ENCODE measurements around the gene TSPAN16. TPM values are rescaled to one million over a fixed set of nuclear protein-coding genes. Genes with fewer than 3 reads are reported as not detected.
A peak's percentile ranks its signal among the peaks of the same experiment; 100 is the strongest.

The TSPAN16 gene
- total and polyA plus RNA-seq, 2 of the 13 experiments (the other 11 are each of a cell fraction or from before 2014, with no cell fraction given) = not detected

DNA sequence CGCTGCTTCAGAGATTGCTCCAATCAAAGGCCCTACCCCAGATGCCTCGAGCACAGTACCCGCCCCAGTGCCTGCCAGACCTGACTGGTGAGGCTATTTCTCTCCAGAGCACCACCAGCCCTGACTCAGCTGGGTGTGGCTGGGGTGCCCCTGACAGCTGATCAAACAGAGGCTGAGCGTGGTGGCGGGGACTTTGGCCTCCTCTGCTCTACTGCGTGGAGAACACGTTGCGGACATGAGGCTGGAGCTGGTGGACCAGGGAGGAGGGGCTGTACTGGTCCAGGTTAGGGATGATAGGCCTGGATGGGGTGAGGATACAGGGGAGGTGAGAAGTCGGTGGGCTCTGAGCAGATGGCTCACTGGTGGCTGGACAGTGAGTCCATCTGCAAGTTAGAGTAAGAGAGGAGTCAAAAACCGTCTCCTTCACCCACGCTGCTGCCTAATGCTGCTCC is 30.1 kb upstream of the TSPAN16 start (continued):
- TF ChIP-seq, protein P1, sequence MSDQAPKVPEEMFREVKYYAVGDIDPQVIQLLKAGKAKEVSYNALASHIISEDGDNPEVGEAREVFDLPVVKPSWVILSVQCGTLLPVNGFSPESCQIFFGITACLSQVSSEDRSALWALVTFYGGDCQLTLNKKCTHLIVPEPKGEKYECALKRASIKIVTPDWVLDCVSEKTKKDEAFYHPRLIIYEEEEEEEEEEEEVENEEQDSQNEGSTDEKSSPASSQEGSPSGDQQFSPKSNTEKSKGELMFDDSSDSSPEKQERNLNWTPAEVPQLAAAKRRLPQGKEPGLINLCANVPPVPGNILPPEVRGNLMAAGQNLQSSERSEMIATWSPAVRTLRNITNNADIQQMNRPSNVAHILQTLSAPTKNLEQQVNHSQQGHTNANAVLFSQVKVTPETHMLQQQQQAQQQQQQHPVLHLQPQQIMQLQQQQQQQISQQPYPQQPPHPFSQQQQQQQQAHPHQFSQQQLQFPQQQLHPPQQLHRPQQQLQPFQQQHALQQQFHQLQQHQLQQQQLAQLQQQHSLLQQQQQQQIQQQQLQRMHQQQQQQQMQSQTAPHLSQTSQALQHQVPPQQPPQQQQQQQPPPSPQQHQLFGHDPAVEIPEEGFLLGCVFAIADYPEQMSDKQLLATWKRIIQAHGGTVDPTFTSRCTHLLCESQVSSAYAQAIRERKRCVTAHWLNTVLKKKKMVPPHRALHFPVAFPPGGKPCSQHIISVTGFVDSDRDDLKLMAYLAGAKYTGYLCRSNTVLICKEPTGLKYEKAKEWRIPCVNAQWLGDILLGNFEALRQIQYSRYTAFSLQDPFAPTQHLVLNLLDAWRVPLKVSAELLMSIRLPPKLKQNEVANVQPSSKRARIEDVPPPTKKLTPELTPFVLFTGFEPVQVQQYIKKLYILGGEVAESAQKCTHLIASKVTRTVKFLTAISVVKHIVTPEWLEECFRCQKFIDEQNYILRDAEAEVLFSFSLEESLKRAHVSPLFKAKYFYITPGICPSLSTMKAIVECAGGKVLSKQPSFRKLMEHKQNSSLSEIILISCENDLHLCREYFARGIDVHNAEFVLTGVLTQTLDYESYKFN (CRISPR knock-in tag; conservative IDR thresholded peaks at IDR 0.05) = peak; percentile 99
- TF ChIP-seq, protein P2, sequence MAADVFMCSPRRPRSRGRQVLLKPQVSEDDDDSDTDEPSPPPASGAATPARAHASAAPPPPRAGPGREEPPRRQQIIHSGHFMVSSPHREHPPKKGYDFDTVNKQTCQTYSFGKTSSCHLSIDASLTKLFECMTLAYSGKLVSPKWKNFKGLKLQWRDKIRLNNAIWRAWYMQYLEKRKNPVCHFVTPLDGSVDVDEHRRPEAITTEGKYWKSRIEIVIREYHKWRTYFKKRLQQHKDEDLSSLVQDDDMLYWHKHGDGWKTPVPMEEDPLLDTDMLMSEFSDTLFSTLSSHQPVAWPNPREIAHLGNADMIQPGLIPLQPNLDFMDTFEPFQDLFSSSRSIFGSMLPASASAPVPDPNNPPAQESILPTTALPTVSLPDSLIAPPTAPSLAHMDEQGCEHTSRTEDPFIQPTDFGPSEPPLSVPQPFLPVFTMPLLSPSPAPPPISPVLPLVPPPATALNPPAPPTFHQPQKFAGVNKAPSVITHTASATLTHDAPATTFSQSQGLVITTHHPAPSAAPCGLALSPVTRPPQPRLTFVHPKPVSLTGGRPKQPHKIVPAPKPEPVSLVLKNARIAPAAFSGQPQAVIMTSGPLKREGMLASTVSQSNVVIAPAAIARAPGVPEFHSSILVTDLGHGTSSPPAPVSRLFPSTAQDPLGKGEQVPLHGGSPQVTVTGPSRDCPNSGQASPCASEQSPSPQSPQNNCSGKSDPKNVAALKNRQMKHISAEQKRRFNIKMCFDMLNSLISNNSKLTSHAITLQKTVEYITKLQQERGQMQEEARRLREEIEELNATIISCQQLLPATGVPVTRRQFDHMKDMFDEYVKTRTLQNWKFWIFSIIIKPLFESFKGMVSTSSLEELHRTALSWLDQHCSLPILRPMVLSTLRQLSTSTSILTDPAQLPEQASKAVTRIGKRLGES (CRISPR knock-in tag; IDR thresholded peaks at IDR 0.05; ENCODE audit: borderline replicate concordance) = peak; percentile 96
- peak; percentile 98 for TF ChIP-seq ZNF772 (CRISPR knock-in tag; IDR thresholded peaks at IDR 0.05)
- TF ChIP-seq MYNN (CRISPR knock-in tag; IDR thresholded peaks at IDR 0.05; ENCODE audit: low read depth) = no peak
- TF ChIP-seq, protein P3, sequence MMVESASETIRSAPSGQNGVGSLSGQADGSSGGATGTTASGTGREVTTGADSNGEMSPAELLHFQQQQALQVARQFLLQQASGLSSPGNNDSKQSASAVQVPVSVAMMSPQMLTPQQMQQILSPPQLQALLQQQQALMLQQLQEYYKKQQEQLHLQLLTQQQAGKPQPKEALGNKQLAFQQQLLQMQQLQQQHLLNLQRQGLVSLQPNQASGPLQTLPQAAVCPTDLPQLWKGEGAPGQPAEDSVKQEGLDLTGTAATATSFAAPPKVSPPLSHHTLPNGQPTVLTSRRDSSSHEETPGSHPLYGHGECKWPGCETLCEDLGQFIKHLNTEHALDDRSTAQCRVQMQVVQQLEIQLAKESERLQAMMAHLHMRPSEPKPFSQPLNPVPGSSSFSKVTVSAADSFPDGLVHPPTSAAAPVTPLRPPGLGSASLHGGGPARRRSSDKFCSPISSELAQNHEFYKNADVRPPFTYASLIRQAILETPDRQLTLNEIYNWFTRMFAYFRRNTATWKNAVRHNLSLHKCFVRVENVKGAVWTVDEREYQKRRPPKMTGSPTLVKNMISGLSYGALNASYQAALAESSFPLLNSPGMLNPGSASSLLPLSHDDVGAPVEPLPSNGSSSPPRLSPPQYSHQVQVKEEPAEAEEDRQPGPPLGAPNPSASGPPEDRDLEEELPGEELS (CRISPR knock-in tag; IDR thresholded peaks at IDR 0.05) = peak; percentile 93
- TF ChIP-seq, protein P4, sequence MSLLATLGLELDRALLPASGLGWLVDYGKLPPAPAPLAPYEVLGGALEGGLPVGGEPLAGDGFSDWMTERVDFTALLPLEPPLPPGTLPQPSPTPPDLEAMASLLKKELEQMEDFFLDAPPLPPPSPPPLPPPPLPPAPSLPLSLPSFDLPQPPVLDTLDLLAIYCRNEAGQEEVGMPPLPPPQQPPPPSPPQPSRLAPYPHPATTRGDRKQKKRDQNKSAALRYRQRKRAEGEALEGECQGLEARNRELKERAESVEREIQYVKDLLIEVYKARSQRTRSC (CRISPR knock-in tag; IDR thresholded peaks at IDR 0.05; ENCODE audit: low read depth) = 0 out of 2 replicates have a peak, but pooled peaks have one; percentile 39
- no peak for TF ChIP-seq SRSF1 (optimal IDR thresholded peaks at IDR 0.05; ENCODE audit: low read depth, low read length)
- peak; percentile 29; the same call in 1 of the 2 replicates for TF ChIP-seq GATA4 (IDR thresholded peaks at IDR 0.05; ENCODE audit: borderline replicate concordance, low read depth)
- TF ChIP-seq, protein P5, sequence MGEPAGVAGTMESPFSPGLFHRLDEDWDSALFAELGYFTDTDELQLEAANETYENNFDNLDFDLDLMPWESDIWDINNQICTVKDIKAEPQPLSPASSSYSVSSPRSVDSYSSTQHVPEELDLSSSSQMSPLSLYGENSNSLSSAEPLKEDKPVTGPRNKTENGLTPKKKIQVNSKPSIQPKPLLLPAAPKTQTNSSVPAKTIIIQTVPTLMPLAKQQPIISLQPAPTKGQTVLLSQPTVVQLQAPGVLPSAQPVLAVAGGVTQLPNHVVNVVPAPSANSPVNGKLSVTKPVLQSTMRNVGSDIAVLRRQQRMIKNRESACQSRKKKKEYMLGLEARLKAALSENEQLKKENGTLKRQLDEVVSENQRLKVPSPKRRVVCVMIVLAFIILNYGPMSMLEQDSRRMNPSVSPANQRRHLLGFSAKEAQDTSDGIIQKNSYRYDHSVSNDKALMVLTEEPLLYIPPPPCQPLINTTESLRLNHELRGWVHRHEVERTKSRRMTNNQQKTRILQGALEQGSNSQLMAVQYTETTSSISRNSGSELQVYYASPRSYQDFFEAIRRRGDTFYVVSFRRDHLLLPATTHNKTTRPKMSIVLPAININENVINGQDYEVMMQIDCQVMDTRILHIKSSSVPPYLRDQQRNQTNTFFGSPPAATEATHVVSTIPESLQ (CRISPR knock-in tag; conservative IDR thresholded peaks at IDR 0.05) = no peak
- TF ChIP-seq ZBTB7A (CRISPR knock-in tag; IDR thresholded peaks at IDR 0.05) = peak; percentile 90; the same call in 1 of the 2 replicates
- TF ChIP-seq, protein P6, sequence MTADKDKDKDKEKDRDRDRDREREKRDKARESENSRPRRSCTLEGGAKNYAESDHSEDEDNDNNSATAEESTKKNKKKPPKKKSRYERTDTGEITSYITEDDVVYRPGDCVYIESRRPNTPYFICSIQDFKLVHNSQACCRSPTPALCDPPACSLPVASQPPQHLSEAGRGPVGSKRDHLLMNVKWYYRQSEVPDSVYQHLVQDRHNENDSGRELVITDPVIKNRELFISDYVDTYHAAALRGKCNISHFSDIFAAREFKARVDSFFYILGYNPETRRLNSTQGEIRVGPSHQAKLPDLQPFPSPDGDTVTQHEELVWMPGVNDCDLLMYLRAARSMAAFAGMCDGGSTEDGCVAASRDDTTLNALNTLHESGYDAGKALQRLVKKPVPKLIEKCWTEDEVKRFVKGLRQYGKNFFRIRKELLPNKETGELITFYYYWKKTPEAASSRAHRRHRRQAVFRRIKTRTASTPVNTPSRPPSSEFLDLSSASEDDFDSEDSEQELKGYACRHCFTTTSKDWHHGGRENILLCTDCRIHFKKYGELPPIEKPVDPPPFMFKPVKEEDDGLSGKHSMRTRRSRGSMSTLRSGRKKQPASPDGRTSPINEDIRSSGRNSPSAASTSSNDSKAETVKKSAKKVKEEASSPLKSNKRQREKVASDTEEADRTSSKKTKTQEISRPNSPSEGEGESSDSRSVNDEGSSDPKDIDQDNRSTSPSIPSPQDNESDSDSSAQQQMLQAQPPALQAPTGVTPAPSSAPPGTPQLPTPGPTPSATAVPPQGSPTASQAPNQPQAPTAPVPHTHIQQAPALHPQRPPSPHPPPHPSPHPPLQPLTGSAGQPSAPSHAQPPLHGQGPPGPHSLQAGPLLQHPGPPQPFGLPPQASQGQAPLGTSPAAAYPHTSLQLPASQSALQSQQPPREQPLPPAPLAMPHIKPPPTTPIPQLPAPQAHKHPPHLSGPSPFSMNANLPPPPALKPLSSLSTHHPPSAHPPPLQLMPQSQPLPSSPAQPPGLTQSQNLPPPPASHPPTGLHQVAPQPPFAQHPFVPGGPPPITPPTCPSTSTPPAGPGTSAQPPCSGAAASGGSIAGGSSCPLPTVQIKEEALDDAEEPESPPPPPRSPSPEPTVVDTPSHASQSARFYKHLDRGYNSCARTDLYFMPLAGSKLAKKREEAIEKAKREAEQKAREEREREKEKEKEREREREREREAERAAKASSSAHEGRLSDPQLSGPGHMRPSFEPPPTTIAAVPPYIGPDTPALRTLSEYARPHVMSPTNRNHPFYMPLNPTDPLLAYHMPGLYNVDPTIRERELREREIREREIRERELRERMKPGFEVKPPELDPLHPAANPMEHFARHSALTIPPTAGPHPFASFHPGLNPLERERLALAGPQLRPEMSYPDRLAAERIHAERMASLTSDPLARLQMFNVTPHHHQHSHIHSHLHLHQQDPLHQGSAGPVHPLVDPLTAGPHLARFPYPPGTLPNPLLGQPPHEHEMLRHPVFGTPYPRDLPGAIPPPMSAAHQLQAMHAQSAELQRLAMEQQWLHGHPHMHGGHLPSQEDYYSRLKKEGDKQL (CRISPR knock-in tag; IDR thresholded peaks at IDR 0.05; ENCODE audit: low read depth) = peak; percentile 89
